NB4 (cell line): ENCODE data around the gene SULF2.
A peak's percentile ranks its signal among the peaks of the same experiment; 100 is the strongest.

Source experiments
- MYC ChIP-seq: IDR thresholded peaks from 2 replicates; pipeline ENCODE4 v1.6.1; 2011; ENCODE audit warnings: low read depth, low read length
- POLR2A ChIP-seq: IDR thresholded peaks from 2 replicates; pipeline ENCODE4 v1.6.1; 2011; ENCODE audit warnings: mild to moderate bottlenecking; ENCODE audit not compliant: insufficient read length; ENCODE audit errors: extremely low read depth
- TF ChIP-seq, protein P1 (sequence below): IDR thresholded peaks from one replicate; pipeline ENCODE4 v1.5.1; 2012; ENCODE audit warnings: low read depth, low read length
- TF ChIP-seq, protein P2 (sequence below): IDR thresholded peaks from 2 replicates; pipeline ENCODE4 v1.6.1; 2011; ENCODE audit warnings: low read depth, low read length

DNA sequence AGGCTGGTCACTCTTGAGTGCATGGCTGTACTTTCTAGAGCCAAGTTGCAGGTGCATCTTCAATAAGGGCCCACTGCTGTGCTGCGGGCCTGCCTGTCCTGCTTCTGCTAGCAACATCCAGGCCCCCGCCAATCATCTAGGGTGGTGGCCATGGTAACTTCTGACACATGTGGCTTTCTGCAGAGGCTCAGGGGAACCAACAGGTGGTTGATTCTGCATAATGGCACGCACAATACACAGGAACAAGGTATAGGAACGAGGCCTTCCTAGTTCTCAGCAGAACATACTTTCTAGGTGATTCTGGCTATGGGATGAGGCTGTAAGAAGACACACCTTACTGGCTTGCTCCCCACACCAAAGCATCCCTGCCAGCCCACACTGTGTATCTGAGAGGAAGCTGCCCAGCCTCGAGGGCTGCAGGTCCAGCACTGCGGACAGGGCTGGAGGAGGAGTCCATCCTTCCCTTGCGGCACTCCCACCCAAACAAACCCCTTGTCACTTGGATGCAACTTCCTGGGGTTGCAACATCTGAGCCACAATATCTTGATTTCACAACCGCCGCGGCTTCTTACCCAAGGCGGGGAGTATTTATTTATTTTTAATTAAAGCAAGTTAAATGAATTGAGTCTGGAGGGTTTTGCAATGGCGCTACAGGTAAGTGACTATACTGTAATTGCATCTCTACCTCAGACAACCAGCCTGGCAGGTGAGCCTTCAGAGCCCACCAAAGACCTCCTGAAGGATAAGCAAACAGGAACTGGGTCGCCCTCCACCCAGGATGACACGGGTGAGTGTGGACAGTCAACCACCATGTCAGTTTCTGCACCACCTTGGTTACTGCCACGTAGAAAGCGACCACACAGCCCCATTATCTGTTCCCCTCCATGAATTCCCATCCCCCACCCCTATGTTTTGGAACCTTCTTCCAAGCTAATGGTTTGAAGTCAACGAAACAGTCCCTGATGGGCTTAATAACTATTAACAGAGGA is 49.6 kb downstream of the SULF2 start:
- TF ChIP-seq POLR2A (no peak), MYC (peak; percentile 85)
- TF ChIP-seq, protein P1, sequence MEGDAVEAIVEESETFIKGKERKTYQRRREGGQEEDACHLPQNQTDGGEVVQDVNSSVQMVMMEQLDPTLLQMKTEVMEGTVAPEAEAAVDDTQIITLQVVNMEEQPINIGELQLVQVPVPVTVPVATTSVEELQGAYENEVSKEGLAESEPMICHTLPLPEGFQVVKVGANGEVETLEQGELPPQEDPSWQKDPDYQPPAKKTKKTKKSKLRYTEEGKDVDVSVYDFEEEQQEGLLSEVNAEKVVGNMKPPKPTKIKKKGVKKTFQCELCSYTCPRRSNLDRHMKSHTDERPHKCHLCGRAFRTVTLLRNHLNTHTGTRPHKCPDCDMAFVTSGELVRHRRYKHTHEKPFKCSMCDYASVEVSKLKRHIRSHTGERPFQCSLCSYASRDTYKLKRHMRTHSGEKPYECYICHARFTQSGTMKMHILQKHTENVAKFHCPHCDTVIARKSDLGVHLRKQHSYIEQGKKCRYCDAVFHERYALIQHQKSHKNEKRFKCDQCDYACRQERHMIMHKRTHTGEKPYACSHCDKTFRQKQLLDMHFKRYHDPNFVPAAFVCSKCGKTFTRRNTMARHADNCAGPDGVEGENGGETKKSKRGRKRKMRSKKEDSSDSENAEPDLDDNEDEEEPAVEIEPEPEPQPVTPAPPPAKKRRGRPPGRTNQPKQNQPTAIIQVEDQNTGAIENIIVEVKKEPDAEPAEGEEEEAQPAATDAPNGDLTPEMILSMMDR: no peak
- TF ChIP-seq, protein P2, sequence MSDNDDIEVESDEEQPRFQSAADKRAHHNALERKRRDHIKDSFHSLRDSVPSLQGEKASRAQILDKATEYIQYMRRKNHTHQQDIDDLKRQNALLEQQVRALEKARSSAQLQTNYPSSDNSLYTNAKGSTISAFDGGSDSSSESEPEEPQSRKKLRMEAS: no peak; the same call in none of the 2 replicates
